ENCODE results near the gene RPF1. TPM values are rescaled to one million over a fixed set of nuclear protein-coding genes. Genes with fewer than 3 reads are reported as not detected.

The RPF1 gene
- total RNA-seq, 1 experiment from 2014 or later = 31.7 TPM

- TF ChIP-seq USF2 (CRISPR knock-in tag; IDR thresholded peaks at IDR 0.05) = no peak
These were observed 62.6 kb downstream of the RPF1 start (continued) for GRCh38 chr1:84541679-84542078.

Other genes starting within 250 kb of the RPF1 start
- gene SAMD13, start 177.6 kb upstream of the RPF1 start, total RNA-seq (2021) = 1.8 to 2.9 TPM (median 2.3 TPM) in 3 replicates
- 0.15 to 0.23 TPM in 2 of 3 replicates, not detected in the other for gene DNASE2B, start 80.8 kb upstream of the RPF1 start, total RNA-seq (2021)
- 0.85 to 0.92 TPM in 2 of 3 replicates, not detected in the other for gene SPATA1, start 27.1 kb downstream of the RPF1 start, total RNA-seq (2021)
- 108 to 122 TPM (median 111 TPM) in 3 replicates for gene GNG5, start 27.3 kb downstream of the RPF1 start, total RNA-seq (2021)
- 8.8 to 10.1 TPM (median 9.3 TPM) in 3 replicates for gene CTBS, start 95.2 kb downstream of the RPF1 start, total RNA-seq (2021)
- gene SSX2IP, start 211.2 kb downstream of the RPF1 start, total RNA-seq (2021) = 17.5 to 21.7 TPM (median 20.8 TPM) in 3 replicates

Measured in WTC11 (cell line).